Chondrocyte (in vitro differentiated cells): ENCODE data around the gene ZBTB40. TPM values are rescaled to one million over a fixed set of nuclear protein-coding genes. Genes with fewer than 3 reads are reported as not detected.

Source experiments
- DNase-seq: peaks from one replicate; pipeline ENCODE4 v3.0.0; 2021; ENCODE audit warnings: mixed read lengths, low spot score
- H3K27ac Mint-ChIP-seq: one replicate; pipeline ENCODE4 v1.8.0; 2021; ENCODE audit warnings: mild to moderate bottlenecking, moderate library complexity, mixed read lengths; ENCODE audit not compliant: unreplicated experiment
- H3K27me3 Mint-ChIP-seq: 2 replicates; pipeline ENCODE4 v1.8.0; 2021; ENCODE audit warnings: low read depth, mixed read lengths
- H3K36me3 Mint-ChIP-seq: 2 replicates; pipeline ENCODE4 v1.8.0; 2021; ENCODE audit warnings: low read depth, mixed read lengths
- H3K4me1 Mint-ChIP-seq: 2 replicates; pipeline ENCODE4 v1.8.0; 2021; ENCODE audit warnings: low read depth, mild to moderate bottlenecking, mixed read lengths
- H3K4me3 Mint-ChIP-seq: one replicate; pipeline ENCODE4 v1.8.0; 2021; ENCODE audit warnings: mild to moderate bottlenecking, moderate library complexity, mixed read lengths; ENCODE audit not compliant: unreplicated experiment
- H3K9me3 Mint-ChIP-seq: 2 replicates; pipeline ENCODE4 v1.8.0; 2021; ENCODE audit warnings: low read depth, mixed read lengths
- total RNA-seq: library from RNA; stranded (reverse); gene quantifications from 3 replicates; pipeline ENCODE4 v1.2.1, GENCODE V29; 2021
- TF ChIP-seq, protein P1 (sequence below): fragments of 200-600 bp; sonication (generic); IDR thresholded peaks from 2 replicates; pipeline ENCODE4 v1.5.0; 2021; ENCODE audit warnings: antibody characterized with exemption, mild to moderate bottlenecking, moderate library complexity

The ZBTB40 gene
- total RNA-seq, 1 donor from 2014 or later: 16.3 TPM

DNA sequence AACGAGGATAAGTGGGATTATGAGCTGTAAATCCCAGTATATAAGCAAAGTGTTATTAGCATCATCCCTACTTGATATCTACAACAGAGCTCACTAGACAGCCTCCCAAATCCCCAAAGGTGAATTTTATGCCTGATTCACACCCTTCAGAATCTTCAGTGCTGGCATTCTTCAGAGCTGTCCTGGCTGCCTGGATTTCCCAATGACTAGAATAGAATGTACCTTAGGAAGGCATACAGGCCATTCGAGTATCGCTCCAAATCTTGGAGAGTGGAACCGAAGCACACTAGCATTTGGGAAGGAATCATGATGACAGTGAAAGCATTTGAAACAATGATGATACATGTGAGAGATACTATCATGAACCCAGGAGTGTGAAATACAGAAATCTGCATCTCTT, 22.3 kb downstream of the ZBTB40 start:
- peaks cover 1% of the 10 kb centered on the region for H3K36me3 Mint-ChIP-seq
- TF ChIP-seq, protein P1, sequence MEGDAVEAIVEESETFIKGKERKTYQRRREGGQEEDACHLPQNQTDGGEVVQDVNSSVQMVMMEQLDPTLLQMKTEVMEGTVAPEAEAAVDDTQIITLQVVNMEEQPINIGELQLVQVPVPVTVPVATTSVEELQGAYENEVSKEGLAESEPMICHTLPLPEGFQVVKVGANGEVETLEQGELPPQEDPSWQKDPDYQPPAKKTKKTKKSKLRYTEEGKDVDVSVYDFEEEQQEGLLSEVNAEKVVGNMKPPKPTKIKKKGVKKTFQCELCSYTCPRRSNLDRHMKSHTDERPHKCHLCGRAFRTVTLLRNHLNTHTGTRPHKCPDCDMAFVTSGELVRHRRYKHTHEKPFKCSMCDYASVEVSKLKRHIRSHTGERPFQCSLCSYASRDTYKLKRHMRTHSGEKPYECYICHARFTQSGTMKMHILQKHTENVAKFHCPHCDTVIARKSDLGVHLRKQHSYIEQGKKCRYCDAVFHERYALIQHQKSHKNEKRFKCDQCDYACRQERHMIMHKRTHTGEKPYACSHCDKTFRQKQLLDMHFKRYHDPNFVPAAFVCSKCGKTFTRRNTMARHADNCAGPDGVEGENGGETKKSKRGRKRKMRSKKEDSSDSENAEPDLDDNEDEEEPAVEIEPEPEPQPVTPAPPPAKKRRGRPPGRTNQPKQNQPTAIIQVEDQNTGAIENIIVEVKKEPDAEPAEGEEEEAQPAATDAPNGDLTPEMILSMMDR: no peak
- no peaks in the 10 kb centered on the region for H3K27me3 Mint-ChIP-seq
- no peak overlapping the region for H3K27ac Mint-ChIP-seq
- H3K9me3 Mint-ChIP-seq: peaks cover under 1% of the 10 kb centered on the region
- peaks cover 21% of the 10 kb centered on the region for H3K4me1 Mint-ChIP-seq
- no peak for DNase-seq
- H3K4me3 Mint-ChIP-seq: no peak overlapping the region

DNA sequence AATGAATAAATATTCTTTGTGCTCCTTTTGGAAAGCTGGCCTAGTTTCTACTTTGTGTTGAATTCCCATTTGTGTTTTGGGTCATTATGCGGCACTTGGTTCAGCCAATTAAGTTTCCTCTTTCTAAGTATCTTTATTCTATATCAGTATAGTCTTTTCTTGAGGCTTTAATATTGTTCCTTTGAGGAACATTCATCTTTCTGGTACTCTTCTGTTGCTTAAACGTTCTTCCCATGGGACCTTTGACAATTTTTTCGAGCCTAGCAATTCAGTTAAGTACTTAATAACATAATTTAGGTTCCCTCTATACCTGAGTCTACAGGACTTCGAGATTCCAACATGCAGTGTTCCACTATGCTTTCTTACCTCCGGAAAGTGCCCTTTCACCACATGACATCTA, 24.9 kb downstream of the ZBTB40 start:
- Mint-ChIP-seq H3K27me3 (no peaks in the 10 kb centered on the region), H3K4me1 (peaks cover 11% of the 10 kb centered on the region), H3K36me3 (peaks cover 2% of the 10 kb centered on the region), H3K9me3 (peaks cover 7% of the 10 kb centered on the region), H3K4me3 (no peak overlapping the region), H3K27ac (no peak overlapping the region)
- no peak for DNase-seq
- TF ChIP-seq, protein P1: no peak

DNA sequence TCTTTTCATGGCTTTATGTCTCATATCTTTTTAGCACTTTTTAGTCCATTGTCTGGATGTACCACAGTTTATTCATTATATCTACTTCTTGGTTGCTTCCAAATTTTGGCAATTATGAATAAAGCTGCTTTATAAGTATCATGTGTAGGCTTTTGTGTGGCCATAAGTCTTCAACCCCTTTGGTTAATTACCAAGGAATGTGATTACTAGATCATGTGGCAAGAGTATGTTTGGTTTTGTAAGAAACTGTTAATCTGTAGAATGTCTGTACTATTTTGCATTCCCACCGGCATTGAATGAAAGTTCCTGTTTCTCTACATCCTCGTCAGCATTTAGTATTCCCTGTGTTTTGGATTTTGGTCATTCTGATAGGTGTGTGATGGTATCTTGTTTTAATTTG, 31.5 kb downstream of the ZBTB40 start:
- TF ChIP-seq, protein P1: no peak
- peaks cover 6% of the 10 kb centered on the region for H3K36me3 Mint-ChIP-seq
- peaks cover 3% of the 10 kb centered on the region for H3K4me1 Mint-ChIP-seq
- no peak overlapping the region for H3K27ac Mint-ChIP-seq
- no peak overlapping the region for H3K4me3 Mint-ChIP-seq
- H3K27me3 Mint-ChIP-seq: no peaks in the 10 kb centered on the region
- peaks cover 26% of the 10 kb centered on the region for H3K9me3 Mint-ChIP-seq
- no peak for DNase-seq

DNA sequence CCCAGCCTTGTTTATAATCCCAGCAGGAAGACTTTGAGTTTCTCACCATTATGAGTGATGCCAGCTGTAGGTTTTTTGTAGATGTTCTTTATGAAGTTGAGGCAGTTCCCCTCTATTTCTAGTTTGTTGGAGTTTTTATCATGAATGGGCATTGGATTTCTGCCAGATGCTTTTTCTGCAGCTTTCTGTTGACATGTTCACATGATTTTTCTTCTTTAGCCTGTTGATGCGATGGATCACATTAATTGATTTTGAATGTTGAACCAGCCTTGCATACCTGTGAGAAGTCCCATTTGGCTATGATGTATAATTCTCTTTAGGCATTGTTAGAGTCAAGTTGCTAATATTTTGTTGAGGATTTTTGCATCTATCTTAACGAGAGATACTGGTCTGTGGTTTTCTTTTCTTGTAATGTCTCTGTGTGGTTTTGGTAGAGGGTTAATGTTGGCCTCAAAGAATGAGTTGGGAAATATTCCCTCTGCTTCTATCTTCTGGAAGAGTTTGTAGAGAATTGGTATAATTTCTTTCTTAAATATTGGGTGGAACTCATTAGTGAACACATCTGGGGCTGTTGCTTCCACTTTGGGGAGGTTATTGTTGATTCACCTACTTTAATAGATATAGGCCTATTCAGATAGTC, 33.2 kb downstream of the ZBTB40 start:
- Mint-ChIP-seq H3K27me3 (no peaks in the 10 kb centered on the region), H3K27ac (no peak overlapping the region), H3K4me3 (no peak overlapping the region), H3K9me3 (peaks cover 19% of the 10 kb centered on the region), H3K4me1 (peaks cover 3% of the 10 kb centered on the region), H3K36me3 (peaks cover 4% of the 10 kb centered on the region)
- no peak for DNase-seq
- TF ChIP-seq, protein P1: no peak

DNA sequence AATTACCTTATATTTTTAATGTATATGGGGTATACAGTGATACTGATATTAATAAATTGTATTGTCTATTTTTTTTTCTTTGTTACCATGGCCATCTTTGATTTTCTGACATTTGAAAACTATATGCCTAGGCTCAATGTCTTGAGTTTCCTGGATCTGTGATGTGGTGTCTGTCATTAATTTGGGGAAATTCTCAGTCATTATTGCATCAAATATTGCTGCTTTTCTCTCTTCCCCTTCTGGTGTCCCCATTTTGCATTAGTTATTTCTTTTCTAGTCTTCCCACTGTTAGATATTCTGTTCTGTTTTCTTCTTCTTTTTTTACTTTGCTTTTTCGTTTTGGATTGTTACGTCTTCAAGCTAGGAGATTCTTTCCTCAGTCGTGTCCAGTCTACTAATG, 33.8 kb downstream of the ZBTB40 start:
- DNase-seq: no peak
- peaks cover 4% of the 10 kb centered on the region for H3K36me3 Mint-ChIP-seq
- no peak overlapping the region for H3K27ac Mint-ChIP-seq
- no peak overlapping the region for H3K4me3 Mint-ChIP-seq
- H3K9me3 Mint-ChIP-seq: peaks cover 19% of the 10 kb centered on the region
- TF ChIP-seq, protein P1: no peak
- H3K27me3 Mint-ChIP-seq: no peaks in the 10 kb centered on the region
- H3K4me1 Mint-ChIP-seq: peaks cover 7% of the 10 kb centered on the region
